ENCODE data around the gene YAP1. TPM values are rescaled to one million over a fixed set of nuclear protein-coding genes. Genes with fewer than 3 reads are reported as not detected.

YAP1 gene
- total RNA-seq, 2 experiments from 2014 or later, result 0.04 to 0.06 TPM

DNA sequence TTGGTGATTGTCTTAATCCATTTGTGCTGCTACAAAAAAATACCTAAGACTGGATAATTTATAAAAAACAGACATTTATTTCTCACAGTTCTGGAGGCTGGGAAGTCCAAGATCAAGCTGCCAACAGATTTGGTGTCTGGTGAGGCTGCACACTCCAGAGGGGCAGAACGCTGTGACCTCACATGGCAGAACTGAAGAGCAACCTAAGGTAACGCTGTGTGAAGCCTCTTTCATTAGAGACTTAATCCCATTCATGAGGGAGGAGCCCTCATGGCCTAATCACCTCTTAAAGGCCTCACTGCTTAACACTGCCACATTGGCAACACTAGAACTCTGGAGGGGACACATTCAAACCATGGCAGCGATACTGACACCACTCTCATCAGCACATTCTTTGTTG is 164.4 kb downstream of the YAP1 start:
- Mint-ChIP-seq H3K4me1 (peaks cover 18% of the 10 kb centered on the region), H3K36me3 (no peaks in the 10 kb centered on the region), H3K27me3 (peaks cover 25% of the 10 kb centered on the region), H3K4me3 (no peak overlapping the region), H3K9me3 (no peaks in the 10 kb centered on the region), H3K27ac (no peak overlapping the region)
- no peak for DNase-seq

DNA sequence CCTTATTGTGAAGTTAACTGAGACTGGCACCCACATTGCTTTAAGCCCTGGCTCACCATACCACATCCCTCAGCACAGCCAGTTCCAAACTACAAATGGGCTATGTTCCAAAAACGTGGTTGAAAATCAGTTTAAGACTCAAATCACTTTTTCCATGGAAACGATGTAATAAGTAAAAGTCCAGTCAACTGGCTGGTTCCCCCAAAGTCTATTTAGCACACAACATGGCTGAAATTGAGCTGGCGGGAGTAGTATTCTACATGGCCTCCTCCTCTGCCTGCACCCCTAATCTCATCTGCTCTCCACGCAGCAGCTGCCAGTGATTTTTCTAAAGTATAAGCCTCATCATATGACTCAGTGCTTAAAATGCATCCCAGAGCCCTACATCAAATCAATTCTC is 166.1 kb downstream of the YAP1 start:
- Mint-ChIP-seq H3K4me1 (peaks cover 19% of the 10 kb centered on the region), H3K27me3 (peaks cover 17% of the 10 kb centered on the region), H3K36me3 (no peaks in the 10 kb centered on the region), H3K9me3 (no peaks in the 10 kb centered on the region), H3K27ac (peak overlapping the region; percentile 7), H3K4me3 (no peak overlapping the region)
- no peak for DNase-seq

DNA sequence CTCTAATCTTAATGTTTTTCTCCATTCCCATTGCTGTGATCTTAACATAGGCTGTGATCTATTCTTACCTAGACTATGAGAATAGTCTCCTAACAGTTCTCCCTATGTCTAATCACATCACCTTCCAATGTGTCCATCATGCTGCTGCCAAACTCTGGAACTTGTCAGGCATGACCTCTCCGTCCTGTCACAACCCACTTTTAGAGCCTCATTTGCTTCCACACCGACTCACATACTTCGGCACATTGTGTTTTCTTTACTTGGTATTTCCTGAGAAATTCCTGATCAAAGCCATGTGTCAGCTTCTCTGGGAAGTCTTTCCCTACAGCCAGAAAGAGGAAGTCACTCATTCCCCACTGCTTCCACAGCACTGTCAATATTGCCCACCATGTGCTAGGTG is 166.5 kb downstream of the YAP1 start:
- Mint-ChIP-seq H3K27ac (no peak overlapping the region), H3K4me1 (peaks cover 19% of the 10 kb centered on the region), H3K9me3 (no peaks in the 10 kb centered on the region), H3K36me3 (no peaks in the 10 kb centered on the region), H3K4me3 (no peak overlapping the region), H3K27me3 (peaks cover 17% of the 10 kb centered on the region)
- DNase-seq, result no peak

DNA sequence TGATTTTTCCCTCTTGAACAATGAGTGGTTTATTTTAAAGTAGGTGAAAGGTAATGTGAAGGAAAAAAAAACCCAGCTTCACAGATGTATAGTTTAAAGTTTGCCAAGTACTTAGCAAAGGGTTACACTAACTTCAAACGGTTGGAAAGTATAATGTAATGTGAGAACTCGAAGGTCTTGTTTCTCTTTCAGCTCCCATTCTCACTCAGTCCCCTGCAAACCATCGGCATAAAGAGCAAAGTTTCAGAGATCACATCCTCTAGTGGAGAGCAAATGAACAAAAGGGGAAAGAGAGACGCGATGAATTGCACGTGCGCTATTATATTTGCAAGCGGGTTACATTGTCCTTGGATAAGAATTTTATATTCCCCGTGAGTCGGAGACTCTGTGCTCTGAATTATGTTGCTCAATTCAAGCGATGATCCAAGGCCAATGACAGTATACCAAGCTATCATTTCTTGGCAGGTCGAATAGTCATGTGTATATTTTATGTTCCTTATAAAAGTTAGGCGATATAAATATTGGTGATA is 169.5 kb downstream of the YAP1 start:
- H3K4me3 Mint-ChIP-seq, result peak overlapping the region; percentile 34
- peaks cover 17% of the 10 kb centered on the region for H3K4me1 Mint-ChIP-seq
- H3K36me3 Mint-ChIP-seq, result no peaks in the 10 kb centered on the region
- peak overlapping the region; percentile 35 for H3K27ac Mint-ChIP-seq
- H3K9me3 Mint-ChIP-seq, result no peaks in the 10 kb centered on the region
- H3K27me3 Mint-ChIP-seq, result peaks cover 9% of the 10 kb centered on the region
- no peak for DNase-seq

DNA sequence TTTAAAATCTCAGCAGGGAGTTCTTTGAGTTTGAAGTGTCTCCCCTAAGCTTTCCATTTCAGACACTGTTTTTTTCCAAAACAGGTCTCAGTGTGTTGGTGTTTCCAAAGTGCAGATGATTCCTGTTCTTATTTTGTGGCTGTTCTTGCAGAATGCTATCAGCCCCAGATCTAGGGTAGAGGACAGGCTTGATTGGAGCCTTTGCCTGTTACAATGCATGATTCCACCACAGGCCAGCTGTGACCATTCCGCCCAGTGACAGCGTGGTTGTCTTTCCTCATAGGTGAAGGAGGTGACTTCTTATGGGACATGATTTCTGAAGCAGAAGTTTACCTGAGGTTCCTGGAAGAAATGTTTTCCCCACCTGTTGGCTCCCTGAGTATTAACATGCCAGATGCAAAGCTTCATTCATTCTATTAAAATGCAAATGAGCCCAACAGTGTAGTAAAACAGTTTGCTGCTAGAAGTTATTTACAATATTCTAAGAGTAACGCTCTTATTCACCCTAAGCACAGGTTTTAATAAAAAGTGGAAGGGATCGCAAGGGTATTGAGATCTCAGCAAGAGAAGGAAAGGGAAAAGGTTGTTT is 170.1 kb downstream of the YAP1 start:
- Mint-ChIP-seq H3K27me3 (peaks cover 9% of the 10 kb centered on the region), H3K36me3 (no peaks in the 10 kb centered on the region), H3K27ac (no peak overlapping the region), H3K4me1 (peaks cover 17% of the 10 kb centered on the region), H3K4me3 (peak overlapping the region; percentile 34), H3K9me3 (no peaks in the 10 kb centered on the region)
- DNase-seq, result no peak

Other genes starting within 250 kb of the YAP1 start
- gene CEP126, start 195.4 kb upstream of the YAP1 start, total RNA-seq, result 1 to 10 TPM; 1.9 to 2.2 TPM
- gene ANGPTL5, start 193.9 kb upstream of the YAP1 start, total RNA-seq, result not detected
- not detected for gene CFAP300, start 63.0 kb upstream of the YAP1 start, total RNA-seq
- gene BIRC3, start 207.0 kb downstream of the YAP1 start, total RNA-seq, result 10 to 100 TPM; 76.6 to 79.9 TPM
- gene BIRC2, start 236.8 kb downstream of the YAP1 start, total RNA-seq, result 10 to 100 TPM; 29.6 to 30.7 TPM

Measured in activated naive CD8-positive, alpha-beta T cell treated with anti-CD3 and anti-CD28 coated beads for 36 hours (primary cell).